K562 (cell line): ENCODE measurements around the gene RASGRP4. TPM values are rescaled to one million over a fixed set of nuclear protein-coding genes. Genes with fewer than 3 reads are reported as not detected.
A peak's percentile ranks its signal among the peaks of the same experiment; 100 is the strongest.

ENCODE experiments used
- E2F3 ChIP-seq: fragments of 250-450 bp; sonication (Bioruptor Pico); IDR thresholded peaks from 2 replicates; pipeline ENCODE4 v1.4.0; 2020; ENCODE audit warnings: mild to moderate bottlenecking
- FUS ChIP-seq: fragments of 200-400 bp; formaldehyde crosslinking; optimal IDR thresholded peaks from 2 replicates; pipeline ENCODE3; 2017; ENCODE audit warnings: low read depth, low read length
- HDAC1 ChIP-seq, 2 experiments: fragments of 450-650 bp; IDR thresholded peaks; 2 replicates each; pipeline ENCODE4 v1.6.1; 2016 to 2017; ENCODE audit warnings: inconsistent platforms in 1 of 2, mild to moderate bottlenecking in 1 of 2, moderate library complexity in 1 of 2
- ILF3 ChIP-seq: fragments of 450-650 bp; IDR thresholded peaks from 2 replicates; pipeline ENCODE4 v1.6.1; 2018; ENCODE audit warnings: antibody characterized with exemption, mild to moderate bottlenecking, moderate library complexity, borderline replicate concordance
- MTF1 ChIP-seq: fragments of 250-450 bp; sonication (Bioruptor Pico); IDR thresholded peaks from 2 replicates; pipeline ENCODE4 v1.9.0; 2021; ENCODE audit warnings: moderate library complexity, mild to moderate bottlenecking, inconsistent platforms, borderline replicate concordance
- PKNOX1 ChIP-seq: fragments of 450-650 bp; IDR thresholded peaks from 2 replicates; pipeline ENCODE4 v1.6.1; 2016
- POLR2A ChIP-seq: fragments of 450-650 bp; conservative IDR thresholded peaks from 2 replicates; pipeline ENCODE4 v1.6.1; 2016
- POLR2G ChIP-seq: fragments of 200-400 bp; formaldehyde crosslinking; IDR thresholded peaks from 2 replicates; pipeline ENCODE4 v1.6.1; 2017; ENCODE audit warnings: low read depth, mild to moderate bottlenecking, antibody characterized with exemption, low read length, moderate library complexity
- RB1 ChIP-seq: fragments of 450-650 bp; IDR thresholded peaks from 2 replicates; pipeline ENCODE4 v1.6.1; 2017; ENCODE audit warnings: low read depth, mild to moderate bottlenecking
- RBBP5 ChIP-seq: fragments of 200-600 bp; sonication (generic); IDR thresholded peaks from 2 replicates; pipeline ENCODE4 v1.6.1; 2012; ENCODE audit warnings: borderline replicate concordance, mild to moderate bottlenecking, low read length, control low read depth, inconsistent platforms; ENCODE audit not compliant: insufficient read depth, poor library complexity, severe bottlenecking
- SIX5 ChIP-seq, 2 experiments: IDR thresholded peaks; 2 replicates each; pipeline ENCODE4 v1.6.1; 2011; ENCODE audit warnings: low read length in 2 of 2, borderline replicate concordance in 1 of 2, low read depth in 1 of 2, mild to moderate bottlenecking in 1 of 2, moderate library complexity in 1 of 2; ENCODE audit not compliant: insufficient read depth in 1 of 2
- SMARCA5 ChIP-seq: fragments of 450-650 bp; IDR thresholded peaks from 2 replicates; pipeline ENCODE4 v1.6.1; 2016
- SP1 ChIP-seq: sonication (generic); formaldehyde crosslinking; IDR thresholded peaks from 2 replicates; pipeline ENCODE4 v1.8.1; 2022; ENCODE audit warnings: mild to moderate bottlenecking, missing genetic modification reagents
- SPI1 ChIP-seq: IDR thresholded peaks from 2 replicates; pipeline ENCODE4 v1.6.1; 2011; ENCODE audit warnings: low read depth, low read length, control low read depth, borderline replicate concordance
- SRSF7 ChIP-seq: fragments of 200-400 bp; formaldehyde crosslinking; optimal IDR thresholded peaks from 2 replicates; pipeline ENCODE3; 2017; ENCODE audit warnings: mild to moderate bottlenecking, low read depth, low read length
- STAG1 ChIP-seq: sonication (generic); formaldehyde crosslinking; IDR thresholded peaks from 2 replicates; pipeline ENCODE4 v1.5.0; 2020; ENCODE audit warnings: missing genetic modification reagents, borderline replicate concordance
- TEAD2 ChIP-seq: fragments of 450-650 bp; IDR thresholded peaks from 2 replicates; pipeline ENCODE4 v1.6.1; 2016; ENCODE audit warnings: missing genetic modification characterization, control low read depth, missing compliant biosample characterization
- TGIF2 ChIP-seq: sonication (generic); formaldehyde crosslinking; IDR thresholded peaks from 2 replicates; pipeline ENCODE4 v1.8.1; 2022; ENCODE audit warnings: mild to moderate bottlenecking, missing genetic modification reagents, moderate library complexity
- U2AF1 ChIP-seq: fragments of 200-400 bp; formaldehyde crosslinking; optimal IDR thresholded peaks from 2 replicates; pipeline ENCODE3; 2017; ENCODE audit warnings: mild to moderate bottlenecking, low read depth, low read length, moderate library complexity
- ZC3H4 ChIP-seq: sonication (generic); formaldehyde crosslinking; IDR thresholded peaks from 2 replicates; pipeline ENCODE4 v1.9.0; 2021; ENCODE audit warnings: missing genetic modification reagents, borderline replicate concordance
- ZNF274 ChIP-seq: IDR thresholded peaks from 2 replicates; pipeline ENCODE4 v1.6.1; 2011; ENCODE audit warnings: low read depth, mild to moderate bottlenecking, low read length, moderate library complexity, borderline replicate concordance
- ZNF316 ChIP-seq: fragments of 450-650 bp; IDR thresholded peaks from 2 replicates; pipeline ENCODE4 v1.6.1; 2016
- ZNF384 ChIP-seq: IDR thresholded peaks from 2 replicates; pipeline ENCODE4 v1.6.1; 2012; ENCODE audit warnings: low read depth, low read length, improper control_type of control experiment
- ZNF507 ChIP-seq: conservative IDR thresholded peaks from 2 replicates; pipeline ENCODE4 v1.6.1; 2017; ENCODE audit warnings: missing genetic modification characterization, missing compliant biosample characterization
- polyA plus RNA-seq, 8 experiments: library from polyadenylated mRNA; depleted of rRNA in 4 of 8; stranded (reverse) in 5 of 8; unstranded in 3 of 8; fragments of >200 nt; fragmentation: Nextera tagmentation in 2 of 8; fragmentation: Illumina TruSeq in 1 of 8; extraction: Ambion mirVana in 2 of 8; extraction: Trizol in 1 of 8; gene quantifications; 2 replicates each; pipeline versions ENCODE4 v1.2.1 to v1.2.3, GENCODE V29; 2011 to 2014; ENCODE audit warnings: inconsistent platforms in 1 of 8, missing spikeins in 1 of 8
- total RNA-seq, 7 experiments: library from RNA; depleted of rRNA in 6 of 7; stranded (reverse); fragments of >200 nt in 6 of 7; fragmentation: Illumina TruSeq in 2 of 7; extraction: Trizol in 2 of 7; gene quantifications; 2 replicates each; pipeline versions ENCODE4 v1.2.1 to v1.2.3, GENCODE V29; 2011 to 2021; ENCODE audit warnings: low replicate concordance in 1 of 7
- TF ChIP-seq, protein P1 (sequence below): fragments of 200-400 bp; formaldehyde crosslinking; IDR thresholded peaks from 2 replicates; pipeline ENCODE4 v1.6.1; 2017; ENCODE audit warnings: mild to moderate bottlenecking, low read depth, low read length, moderate library complexity
- TF ChIP-seq, protein P2 (sequence below): fragments of 250-450 bp; sonication (Bioruptor Pico); IDR thresholded peaks from 2 replicates; pipeline ENCODE4 v1.8.0; 2022; ENCODE audit warnings: moderate library complexity, mild to moderate bottlenecking, inconsistent platforms

RASGRP4 gene
- total and polyA plus RNA-seq, 9 of the 15 experiments (the other 6 are each of a cell fraction or from before 2014, with no cell fraction given) = 0.39 to 4.6 (median 3.8) TPM

DNA sequence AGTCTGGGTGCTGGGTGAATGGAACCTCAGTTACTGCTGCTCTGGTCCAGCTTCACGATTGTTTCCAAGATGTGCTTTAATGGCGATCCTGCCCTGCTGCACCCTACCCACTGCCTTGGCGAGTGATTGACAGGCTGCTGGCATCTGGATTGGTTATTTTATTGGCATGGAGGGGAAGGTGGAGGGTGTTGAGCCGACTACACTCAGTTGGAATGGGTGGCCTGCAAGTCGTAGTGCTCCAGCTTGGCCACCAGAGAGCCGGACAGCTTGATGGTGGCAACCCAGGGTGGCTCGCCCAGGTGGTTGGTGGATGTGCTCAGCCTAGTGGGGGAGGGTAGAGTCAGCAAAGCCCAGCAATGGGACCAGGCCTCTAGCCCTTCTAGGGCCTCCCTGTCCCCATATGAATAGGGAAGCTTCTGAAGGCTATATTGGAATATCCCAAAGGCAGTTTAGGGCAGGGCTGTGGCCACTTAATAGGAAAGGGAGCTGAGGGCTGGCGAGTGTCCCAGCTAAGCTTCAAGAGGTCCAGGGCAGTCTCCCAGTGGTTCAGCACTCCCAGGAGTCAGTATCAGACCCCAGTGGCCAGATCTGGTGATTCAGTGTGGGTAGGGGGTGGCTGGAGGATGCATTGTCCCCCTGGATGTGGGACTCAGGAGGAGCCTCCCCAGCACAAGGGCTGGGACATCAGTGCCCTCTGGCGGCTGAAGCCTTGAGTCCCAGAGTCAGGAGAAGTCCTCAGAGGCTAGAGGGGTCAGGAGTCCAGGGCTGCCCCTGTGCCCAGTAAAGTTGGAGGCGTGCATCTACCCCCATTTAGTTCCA is 41.6 kb downstream of the RASGRP4 start (continued):
- TF ChIP-seq STAG1 (CRISPR knock-in tag) (no peak; the same call in 1 of the 2 replicates), TGIF2 (no peak), FUS (no peak), SPI1 (no peak), ZNF316 (no peak), MTF1 (no peak), SRSF7 (no peak), ZNF274 (no peak), ZNF507 (tag) (no peak), PKNOX1 (0 out of 2 replicates have a peak, but pooled peaks have one; percentile 40), POLR2G (peak; percentile 50; the same call in 1 of the 2 replicates), U2AF1 (no peak), TEAD2 (tag) (no peak), SIX5 (IDR thresholded peaks at IDR 0.05; ENCODE audit: borderline replicate concordance in 1 of 2, insufficient read depth in 1 of 2, low read depth in 1 of 2, low read length in 2 of 2) (no peak), POLR2A (peak; percentile 53; the same call in 1 of the 2 replicates), ILF3 (no peak), RB1 (no peak), RBBP5 (no peak), HDAC1 (IDR thresholded peaks at IDR 0.05) (no peak), ZC3H4 (no peak), E2F3 (CRISPR knock-in tag) (no peak), SMARCA5 (no peak), SP1 (CRISPR knock-in tag) (0 out of 2 replicates have a peak, but pooled peaks have one; percentile 5), ZNF384 (no peak)
- TF ChIP-seq, protein P1, sequence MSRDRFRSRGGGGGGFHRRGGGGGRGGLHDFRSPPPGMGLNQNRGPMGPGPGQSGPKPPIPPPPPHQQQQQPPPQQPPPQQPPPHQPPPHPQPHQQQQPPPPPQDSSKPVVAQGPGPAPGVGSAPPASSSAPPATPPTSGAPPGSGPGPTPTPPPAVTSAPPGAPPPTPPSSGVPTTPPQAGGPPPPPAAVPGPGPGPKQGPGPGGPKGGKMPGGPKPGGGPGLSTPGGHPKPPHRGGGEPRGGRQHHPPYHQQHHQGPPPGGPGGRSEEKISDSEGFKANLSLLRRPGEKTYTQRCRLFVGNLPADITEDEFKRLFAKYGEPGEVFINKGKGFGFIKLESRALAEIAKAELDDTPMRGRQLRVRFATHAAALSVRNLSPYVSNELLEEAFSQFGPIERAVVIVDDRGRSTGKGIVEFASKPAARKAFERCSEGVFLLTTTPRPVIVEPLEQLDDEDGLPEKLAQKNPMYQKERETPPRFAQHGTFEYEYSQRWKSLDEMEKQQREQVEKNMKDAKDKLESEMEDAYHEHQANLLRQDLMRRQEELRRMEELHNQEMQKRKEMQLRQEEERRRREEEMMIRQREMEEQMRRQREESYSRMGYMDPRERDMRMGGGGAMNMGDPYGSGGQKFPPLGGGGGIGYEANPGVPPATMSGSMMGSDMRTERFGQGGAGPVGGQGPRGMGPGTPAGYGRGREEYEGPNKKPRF = no peak
- TF ChIP-seq, protein P2, sequence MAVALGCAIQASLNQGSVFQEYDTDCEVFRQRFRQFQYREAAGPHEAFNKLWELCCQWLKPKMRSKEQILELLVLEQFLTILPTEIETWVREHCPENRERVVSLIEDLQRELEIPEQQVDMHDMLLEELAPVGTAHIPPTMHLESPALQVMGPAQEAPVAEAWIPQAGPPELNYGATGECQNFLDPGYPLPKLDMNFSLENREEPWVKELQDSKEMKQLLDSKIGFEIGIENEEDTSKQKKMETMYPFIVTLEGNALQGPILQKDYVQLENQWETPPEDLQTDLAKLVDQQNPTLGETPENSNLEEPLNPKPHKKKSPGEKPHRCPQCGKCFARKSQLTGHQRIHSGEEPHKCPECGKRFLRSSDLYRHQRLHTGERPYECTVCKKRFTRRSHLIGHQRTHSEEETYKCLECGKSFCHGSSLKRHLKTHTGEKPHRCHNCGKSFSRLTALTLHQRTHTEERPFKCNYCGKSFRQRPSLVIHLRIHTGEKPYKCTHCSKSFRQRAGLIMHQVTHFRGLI (CRISPR knock-in tag) = no peak
